ENCODE data around the gene RAB31.
"Not testable (repeated sequence)": the region's sequence is repeated elsewhere in the genome, so short reads cannot be mapped to it uniquely, and the experiment has no call there.

RAB31 gene

DNA sequence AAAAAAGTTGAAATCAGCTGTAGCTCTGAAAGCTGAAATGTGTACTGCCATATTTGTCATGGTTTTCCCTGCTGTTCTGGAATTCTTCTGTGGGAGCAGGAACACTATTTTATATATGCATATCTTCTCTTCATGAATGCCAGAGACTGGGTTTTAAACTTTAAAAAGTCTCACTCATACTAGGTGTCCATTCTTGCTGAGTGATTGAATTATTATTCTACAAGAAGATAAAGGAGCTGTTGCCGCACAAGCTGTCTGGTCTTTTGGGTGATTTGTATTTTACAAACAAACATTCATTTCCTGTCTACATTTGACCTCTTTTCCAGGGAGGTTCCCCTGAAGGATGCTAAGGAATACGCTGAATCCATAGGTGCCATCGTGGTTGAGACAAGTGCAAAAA is 137.2 kb downstream of the RAB31 start:
- DNase-seq = no peak

DNA sequence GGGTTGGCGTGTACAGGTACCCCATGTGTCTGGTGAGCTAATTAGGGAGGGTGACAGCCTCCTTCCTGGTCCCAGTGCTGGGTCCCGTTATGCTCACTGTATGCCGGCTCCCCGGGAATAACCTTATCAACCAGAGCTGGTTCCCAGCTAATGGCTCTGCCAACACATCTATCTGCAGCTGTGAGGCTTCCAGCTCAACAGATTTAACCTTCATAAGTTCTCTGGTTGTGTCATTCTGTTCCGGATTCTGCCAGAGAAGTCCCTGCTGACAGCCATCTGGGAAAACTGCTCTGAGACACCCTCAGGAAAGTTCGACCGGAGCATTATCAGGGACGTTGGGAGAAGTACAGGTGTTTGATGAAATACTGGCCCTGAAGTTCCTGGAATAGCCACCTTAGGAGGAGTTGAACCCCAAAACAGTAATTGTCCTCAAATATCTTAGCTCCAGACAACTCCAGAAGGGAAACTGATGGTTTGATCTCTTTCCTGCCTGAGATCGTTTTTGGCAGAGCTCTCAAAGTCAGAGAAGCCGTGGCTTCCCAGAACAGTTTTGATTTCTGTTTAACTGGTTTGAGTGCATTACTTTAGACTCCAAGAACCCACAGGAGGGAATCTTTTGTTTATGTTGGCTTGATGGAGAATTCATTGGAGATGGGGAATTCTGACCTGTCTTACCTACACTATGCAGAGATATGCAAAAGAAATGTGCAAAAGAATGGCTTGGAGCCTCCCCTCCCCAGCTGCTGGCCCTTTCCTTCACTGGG is 138.2 kb downstream of the RAB31 start:
- no peak for DNase-seq

DNA sequence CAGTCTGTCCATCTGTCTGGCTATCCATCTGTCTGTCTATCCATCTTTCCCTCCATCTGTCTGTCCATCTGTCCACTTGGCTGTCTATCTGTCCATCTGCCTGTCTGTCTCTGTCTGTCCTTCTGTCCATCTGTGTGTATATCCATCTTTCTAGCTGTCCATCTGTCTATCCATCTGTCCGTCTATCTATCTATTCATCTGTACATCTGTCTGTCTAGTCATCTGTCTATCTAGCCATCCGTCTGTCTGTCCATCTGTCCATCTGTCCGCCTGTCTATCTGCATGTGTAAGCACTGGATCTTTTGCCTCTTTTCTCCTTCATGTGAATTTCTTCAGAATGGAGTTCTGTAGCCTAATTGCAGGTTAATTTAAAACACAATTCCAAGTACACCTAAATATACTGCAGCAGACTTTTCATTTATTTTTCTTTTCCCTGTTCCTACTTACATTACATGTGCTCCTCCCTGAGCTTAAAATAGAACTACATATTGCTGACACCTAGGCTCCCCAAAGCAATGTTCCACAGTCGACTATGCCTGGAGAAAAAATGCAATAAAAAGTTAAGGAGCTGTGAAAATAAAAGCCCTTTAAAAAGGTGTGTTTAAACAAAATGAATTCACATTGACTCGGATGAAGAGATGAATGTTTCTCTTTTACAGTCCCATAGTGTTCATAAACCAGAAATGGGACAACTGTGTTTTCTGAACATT is 140.2 kb downstream of the RAB31 start:
- no peak for DNase-seq

DNA sequence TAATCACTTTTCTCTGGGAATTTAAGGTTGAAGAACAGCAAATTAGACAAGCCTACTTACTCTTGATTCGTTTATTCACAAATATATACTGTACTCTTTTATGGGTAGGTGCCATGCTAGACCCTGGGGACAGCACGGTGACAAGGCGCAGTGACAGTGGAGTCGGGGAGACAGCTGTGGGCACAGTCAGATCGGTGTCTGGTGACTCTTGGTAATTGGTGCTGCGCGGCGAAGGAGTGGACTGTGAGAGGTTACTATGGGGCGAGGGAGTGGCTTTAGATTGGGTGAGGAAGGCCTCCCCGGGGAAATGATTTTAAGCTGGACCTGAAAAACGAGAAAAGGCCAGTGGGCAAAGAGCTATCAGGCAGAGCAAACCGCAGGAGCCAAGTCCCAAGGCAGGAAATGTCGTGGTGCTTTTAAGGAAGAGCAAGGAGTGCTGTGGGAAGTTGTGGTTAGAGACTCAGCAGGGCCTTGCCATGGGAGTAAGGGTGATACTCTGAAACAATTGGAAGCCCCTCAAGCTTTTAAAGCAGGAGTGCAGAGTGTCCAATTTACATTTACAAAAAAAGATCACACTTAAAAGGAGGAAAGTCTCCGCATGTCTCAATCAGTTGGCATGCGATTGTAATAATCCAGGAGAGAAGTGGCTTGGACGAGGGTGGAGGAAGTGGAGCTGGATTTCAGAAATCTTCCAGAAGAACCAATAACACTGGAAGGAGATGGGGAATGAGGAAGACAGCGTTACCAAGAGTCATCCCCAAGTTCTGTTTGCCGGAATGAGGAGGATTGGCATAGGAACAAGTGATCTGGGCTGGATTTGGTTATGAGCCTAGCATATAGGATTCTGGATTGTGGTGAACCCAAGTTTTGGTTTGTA is 141.5 kb downstream of the RAB31 start:
- no peak for DNase-seq

DNA sequence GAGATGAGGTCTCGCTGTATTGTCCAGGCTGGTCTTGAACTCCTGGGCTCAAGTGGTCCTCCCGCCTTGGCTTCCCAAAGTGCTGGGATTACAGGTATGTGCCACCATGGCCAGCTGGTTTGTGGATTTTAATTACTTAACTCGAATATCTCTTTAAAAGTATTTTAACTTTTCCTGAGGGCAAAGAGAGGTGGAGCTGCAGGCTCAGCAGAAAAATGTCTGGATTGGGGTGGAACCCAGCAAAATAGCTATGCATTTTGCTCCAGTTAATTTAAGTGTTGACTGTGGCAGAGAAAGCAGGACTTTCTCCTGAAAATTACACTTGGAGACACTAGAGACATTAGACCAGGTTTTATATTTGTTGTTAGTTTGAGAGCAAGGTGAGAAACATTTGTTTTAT is 142.2 kb downstream of the RAB31 start:
- DNase-seq = no peak

DNA sequence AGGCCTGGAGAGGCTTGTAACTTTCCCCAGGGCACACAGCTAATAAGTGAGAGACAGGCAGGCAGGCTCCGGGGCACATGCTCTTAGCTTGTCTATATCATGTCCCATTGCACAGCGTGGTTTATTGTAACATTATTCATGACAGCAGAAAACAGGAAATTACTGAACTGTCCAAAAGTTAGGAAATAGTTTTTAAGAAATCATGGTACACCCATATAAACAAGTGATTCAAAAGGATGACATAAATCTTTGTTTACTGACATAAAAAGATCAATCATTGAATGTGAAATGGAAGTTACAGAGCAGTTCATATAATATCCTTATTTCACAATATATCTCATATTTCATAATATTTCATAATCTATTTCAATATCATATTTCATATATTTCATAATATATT is 143.4 kb downstream of the RAB31 start:
- no peak for DNase-seq

DNA sequence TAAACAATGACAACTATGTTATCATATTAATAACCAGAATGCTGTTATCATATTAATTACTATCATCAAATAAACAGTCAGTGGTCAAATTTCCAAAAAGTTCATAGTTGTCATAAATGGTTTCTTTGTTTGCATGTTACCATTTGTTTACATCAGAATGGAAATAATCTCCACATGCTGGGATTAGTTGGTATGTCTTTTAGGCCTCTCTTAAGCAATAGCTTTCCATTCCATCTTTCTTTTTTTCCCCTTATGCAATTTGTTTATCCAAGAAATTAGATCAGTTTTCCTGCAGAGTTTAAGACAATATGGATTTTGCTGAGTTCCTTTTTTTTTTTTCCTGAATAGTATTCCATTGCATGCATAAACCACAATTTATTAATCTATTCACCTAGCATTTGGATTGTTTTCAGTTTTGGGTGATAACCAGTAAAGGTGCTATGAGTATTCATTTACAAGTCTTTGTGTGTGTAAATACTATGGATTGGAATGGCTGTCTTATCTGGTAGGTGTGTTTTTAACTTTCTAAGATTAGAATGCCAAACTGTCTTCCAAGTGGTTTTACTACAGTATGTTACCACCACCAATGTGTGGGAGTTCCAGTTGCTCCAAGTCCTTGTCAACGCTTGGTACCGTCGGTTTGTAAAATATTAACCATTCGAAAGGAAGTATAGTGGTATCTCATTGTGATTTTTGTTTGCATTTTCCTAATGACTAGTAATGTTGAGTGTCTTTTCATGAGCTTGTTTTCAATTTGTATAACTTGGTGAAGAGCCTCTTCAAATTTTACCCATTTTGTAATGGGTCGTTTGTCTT is 144.4 kb downstream of the RAB31 start:
- no peak for DNase-seq

DNA sequence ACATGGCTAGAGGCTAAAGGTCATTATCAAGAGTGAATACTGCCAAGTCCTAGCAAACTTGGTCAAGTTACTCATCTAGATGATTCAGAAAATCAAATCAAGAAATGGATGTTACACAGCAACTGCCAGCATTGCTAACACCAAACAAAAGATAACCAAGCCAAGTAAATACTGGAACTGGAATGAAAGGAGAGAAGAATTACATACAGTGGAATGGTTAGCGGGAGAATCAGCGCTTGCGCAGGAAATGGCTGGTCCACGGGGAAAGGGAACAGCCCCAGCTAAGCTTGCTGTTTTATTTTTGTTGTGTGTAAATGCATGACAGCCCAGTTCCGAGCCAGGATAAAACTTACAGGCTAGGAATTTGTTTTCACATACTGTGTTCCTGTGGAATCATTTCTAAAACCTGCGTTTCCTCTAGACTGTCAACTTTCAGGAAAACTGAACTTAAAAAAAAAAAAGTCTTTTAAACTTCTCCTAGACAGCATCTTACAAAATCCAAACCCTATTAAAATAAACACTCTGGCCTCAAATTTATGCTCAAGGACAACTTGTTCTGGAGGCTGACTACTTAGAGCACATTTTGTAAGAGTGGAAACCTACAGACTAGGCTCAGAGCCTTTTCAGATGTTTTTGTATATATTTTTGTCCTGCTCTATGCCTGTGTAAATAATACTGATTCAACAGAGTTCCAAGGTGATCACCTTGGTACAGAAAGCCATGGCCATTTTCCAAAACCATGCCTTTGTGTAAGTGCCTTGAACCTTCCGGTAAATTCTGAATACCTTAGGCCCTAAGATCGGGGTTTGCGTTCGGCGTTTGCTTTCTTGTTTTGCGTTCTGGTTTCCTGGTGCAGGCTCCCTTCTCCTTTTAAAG is 146.9 kb downstream of the RAB31 start:
- no peak for DNase-seq

DNA sequence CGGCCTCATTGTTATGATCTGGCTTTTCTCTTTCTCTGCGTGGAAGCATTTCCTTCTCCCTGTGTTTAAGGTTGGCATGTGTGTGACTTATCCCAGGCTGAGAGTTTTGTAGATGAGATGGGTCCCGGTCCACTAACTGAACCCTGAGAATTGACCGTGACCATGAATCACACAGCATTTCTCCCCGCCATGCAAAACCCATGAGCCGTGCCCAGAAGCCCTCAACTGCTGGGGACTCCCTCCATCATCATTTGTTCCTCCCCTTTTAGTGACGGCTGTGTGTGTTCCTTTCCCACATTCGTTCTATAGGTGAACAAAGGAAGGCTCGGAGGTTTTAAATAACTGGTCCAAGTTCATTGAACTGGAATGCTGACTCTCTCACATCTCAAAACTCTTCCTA is 147.6 kb downstream of the RAB31 start:
- no peak for DNase-seq

DNA sequence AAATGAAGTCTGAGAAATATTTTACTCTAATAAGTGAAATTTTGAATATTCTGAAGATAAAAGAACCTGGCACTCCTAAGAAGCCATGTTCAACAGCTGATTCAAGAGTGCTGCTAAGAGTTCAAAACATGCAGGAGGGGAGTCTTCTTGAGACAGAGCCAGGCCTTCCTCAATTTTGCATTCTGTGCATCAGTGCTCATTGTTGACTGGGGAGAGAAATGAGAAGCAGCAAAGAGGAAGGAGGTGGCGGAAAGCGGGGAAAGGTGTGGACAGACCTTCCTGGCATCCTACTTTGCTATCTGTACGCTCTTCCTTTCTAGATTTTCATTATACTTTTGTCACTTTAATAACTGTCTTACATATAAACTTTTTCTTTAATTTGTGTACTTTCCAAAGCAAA is 148.0 kb downstream of the RAB31 start:
- no peak for DNase-seq

DNA sequence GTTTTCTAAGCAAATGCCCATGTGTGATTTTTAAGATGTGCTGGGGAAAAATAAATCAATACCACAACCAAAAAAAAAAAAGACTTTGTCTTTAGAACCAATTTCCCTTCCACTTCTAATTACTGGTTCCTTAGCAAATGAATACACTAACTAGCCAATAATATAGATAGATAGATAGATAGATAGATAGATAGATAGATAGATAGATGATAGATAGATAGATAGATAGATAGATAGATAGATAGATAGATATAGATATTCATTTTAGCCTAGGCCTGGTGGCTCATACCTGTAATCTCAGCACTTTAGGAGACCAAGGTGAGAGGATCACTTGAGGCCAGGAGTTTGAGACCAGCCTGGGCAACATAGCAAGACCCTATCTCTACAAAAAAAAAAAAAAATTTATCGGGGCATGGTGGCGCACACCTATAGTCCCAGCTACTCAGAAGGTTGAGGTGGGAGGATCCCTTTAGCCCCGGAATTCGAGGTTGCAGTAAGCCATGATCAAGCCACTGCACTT is 149.4 kb downstream of the RAB31 start:
- not testable (repeated sequence) for DNase-seq

DNA sequence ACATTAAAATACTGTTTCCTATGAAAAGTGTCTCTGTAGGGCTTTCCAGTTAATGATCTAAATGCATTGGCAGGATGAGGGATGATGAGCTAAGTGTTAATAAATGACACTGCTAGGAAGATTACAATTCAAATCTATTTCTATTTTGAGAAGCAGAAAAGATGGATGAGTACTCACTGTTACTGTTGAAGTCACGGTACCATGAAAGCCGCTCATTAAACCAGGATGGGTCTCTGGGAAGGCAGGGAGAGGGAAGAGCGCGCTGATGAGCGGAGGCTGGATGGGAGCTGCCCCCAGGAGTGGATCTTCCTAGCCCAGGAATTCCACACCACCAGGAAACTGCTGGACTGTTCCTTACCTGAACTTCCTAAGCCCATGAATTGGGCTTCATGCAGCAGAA is 150.5 kb downstream of the RAB31 start:
- DNase-seq = no peak

DNA sequence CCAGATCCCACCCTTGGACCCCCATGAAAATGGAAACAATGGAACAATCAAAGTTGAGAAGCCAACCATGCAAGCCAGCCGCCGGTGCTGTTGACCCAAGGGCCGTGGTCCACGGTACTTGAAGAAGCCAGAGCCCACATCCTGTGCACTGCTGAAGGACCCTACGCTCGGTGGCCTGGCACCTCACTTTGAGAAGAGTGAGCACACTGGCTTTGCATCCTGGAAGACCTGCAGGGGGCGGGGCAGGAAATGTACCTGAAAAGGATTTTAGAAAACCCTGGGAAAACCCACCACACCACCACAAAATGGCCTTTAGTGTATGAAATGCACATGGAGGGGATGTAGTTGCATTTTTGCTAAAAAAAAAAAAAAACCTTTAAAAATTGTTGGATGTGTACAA is 151.1 kb downstream of the RAB31 start:
- DNase-seq = no peak

DNA sequence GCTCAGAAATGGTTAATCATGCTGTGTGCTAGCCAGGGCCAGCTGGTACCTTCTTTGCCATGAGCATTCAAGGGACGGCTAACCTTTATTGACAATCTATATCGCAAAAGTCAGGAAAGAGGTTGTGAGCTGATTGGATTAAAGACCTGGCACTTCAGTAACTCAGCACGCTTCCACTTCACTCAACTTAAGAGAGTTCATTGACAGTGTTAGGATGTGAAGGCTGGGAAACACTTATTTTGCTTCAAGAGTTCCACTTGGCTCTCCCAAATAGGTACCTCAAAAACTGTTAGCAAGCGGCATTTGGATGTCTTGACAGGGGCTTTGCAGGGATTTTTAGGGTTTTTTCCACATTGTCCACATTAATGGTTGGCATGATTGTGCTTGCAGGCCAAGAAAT is 152.6 kb downstream of the RAB31 start:
- no peak for DNase-seq

DNA sequence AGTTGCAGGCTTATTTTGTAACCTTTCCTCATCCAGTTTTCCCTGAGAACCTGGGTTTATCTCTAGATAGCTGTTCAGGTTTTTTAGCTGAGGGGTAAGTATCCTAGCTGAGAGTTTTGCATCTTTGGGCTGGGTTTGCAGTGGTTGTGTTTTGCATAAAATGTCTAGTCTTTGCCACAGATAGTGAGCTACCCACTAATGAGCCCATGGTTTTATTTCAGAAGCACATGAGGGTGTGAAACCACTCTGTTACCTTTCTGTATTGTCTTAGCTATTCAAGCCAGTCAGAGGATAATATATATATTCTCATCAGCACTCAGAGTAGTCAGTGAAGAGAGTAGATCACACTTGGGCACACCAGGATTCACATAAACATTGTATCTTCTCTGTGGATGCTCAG is 153.1 kb downstream of the RAB31 start:
- DNase-seq = no peak

DNA sequence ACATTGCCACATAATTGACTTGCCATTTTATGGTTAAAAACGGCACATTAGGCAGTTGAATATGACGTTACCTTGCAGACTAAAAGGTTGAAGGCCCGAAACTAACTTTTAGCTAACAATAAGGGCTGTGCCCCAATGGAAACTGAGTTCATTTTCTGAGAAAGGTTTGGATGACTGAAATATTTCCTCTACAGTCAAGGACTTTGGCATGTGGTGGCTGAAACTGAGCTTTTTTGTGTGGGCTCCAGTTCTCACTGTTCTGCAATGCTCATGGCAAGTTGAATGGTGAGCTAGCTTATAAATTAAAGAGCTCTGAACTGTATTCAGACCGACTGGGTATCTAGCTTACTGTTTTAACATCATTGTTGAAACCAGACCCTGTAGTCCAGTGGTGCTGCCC is 153.8 kb downstream of the RAB31 start:
- DNase-seq = no peak

DNA sequence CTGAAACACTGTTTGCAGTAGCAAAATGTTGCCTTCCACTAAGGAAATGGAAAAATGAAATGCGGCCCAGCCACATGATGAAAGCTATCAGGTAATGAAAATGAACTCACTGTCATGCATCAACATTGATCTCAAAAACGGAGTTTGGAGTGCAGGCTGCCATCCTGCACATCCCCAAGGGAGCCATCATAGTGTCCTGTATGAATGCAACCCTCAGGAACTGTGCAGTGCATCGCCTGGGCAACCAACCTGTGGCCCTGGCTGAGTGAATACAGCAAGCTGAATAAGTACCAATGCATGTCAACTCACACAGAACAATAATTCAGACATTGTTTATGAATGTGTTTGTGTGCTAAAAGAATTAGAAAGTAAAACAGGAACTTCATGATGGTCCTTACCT is 154.6 kb downstream of the RAB31 start:
- peak; percentile 8 for DNase-seq

DNA sequence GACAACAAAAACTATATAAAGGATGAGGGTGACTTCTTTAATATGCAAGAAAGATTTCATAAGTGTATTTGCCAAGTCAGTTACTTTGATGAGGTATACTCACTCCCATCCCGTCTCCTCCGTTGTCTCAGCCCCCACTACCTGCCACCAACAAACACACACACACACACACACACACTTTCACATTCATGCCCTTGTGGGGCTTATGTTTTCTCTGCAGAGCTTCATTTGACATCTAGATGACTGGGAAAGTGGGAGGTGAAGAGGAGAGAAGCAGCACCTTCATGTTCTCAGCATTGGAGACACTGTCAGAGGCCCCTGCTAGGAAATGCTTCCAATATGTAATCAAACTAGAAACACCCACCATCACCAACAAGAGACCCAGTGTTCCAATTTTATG is 155.2 kb downstream of the RAB31 start:
- no peak for DNase-seq

DNA sequence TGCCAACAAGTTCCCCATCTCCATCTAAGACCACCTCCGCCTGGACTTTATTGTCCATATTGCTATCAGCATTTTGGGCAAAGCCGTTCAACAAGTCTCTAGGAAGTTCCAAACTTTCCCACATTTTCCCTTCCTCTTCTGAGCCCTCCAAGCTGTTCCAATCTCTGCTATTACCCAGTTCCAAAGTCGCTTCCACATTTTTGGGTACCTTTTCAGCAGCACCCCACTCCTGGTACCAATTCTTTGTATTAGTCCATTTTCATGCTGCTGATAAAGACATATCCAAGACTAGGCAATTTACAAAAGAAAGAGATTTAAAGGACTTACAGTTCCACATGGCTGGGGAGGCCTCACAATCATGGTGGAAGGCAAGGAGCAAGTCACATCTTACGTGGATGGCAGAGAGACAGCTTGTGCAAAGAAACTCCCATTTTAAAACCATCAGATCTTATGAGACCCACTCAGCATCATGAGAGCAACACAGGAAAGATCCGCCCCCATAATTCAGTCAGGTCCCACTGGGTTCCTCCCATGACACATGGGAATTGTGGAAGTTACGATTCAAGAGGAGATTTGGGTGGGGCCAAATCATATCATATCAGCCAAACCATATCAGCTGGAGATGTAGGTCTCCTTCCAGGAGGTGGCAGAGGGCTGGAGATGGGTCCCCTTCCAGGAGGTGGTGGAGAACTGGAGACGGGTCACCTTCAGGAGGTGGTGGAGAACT is 157.8 kb downstream of the RAB31 start:
- no peak for DNase-seq

DNA sequence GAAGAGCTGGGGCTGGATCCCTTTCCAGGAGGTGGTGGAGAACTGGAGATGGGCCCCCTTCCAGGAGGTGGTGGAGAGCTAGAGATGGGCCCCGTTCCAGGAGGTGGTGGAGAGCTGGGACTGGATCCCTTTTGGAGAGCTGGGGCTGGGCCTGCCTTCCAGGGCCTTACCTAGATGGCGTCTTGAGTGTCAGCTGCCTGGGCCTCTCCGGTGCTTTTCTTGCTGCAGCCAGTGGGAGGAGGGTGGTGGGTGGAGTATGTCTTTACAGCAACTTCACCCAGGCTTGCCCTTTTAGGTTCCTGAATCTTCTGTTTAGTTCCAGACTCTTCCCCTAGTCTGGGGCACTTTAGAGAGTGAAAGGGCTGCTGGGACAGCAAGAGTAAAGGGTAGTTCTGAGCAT is 158.5 kb downstream of the RAB31 start:
- no peak for DNase-seq

DNA sequence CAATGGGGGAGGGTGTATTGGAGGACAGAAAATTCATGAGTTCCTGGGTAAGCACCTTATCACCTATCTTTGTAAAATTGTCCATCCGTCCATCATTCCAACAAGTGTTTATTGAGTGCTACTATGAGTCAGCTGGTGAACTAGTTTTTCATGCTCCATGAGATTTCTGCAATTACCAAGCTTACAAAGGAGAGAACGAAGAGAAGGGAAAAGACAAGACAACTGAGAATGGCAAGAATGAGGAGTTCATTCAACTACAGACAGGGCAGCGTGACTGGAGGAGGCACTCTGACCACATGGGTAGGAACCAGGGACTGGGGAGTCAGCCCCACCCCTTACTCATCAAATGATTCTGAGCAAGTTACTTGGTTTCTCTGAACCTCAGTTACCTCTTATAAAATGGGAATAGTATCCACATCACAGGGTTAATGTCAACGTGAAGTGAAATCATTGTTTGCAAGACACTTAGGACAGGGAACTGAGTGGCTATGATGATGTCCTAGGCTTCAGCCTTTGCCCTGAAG is 159.0 kb downstream of the RAB31 start:
- no peak for DNase-seq
